Mesothelial cell of epicardium (in vitro differentiated cells): ENCODE results near the gene PTDSS2. TPM values are rescaled to one million over a fixed set of nuclear protein-coding genes. Genes with fewer than 3 reads are reported as not detected.

Experiments
- DNase-seq, 2 experiments: peaks; one replicate each; pipeline ENCODE4 v3.0.0; 2021; ENCODE audit warnings: low spot score in 2 of 2; ENCODE audit not compliant: unreplicated experiment in 2 of 2
- H3K27ac Mint-ChIP-seq: 2 replicates; pipeline ENCODE4 v1.8.0; 2021; ENCODE audit warnings: mixed read lengths
- H3K27me3 Mint-ChIP-seq: 2 replicates; pipeline ENCODE4 v1.8.0; 2021; ENCODE audit warnings: low read depth, mixed read lengths
- H3K36me3 Mint-ChIP-seq: 2 replicates; pipeline ENCODE4 v1.8.0; 2021; ENCODE audit warnings: mixed read lengths
- H3K4me1 Mint-ChIP-seq: 2 replicates; pipeline ENCODE4 v1.8.0; 2021; ENCODE audit warnings: mixed read lengths
- H3K4me3 Mint-ChIP-seq: 2 replicates; pipeline ENCODE4 v1.8.0; 2021; ENCODE audit warnings: mild to moderate bottlenecking, moderate library complexity, mixed read lengths
- H3K9me3 Mint-ChIP-seq: 2 replicates; pipeline ENCODE4 v1.8.0; 2021; ENCODE audit warnings: mixed read lengths
- CTCF ChIP-seq: fragments of 200-600 bp; sonication (generic); IDR thresholded peaks from one replicate; pipeline ENCODE4 v1.5.0; 2021; ENCODE audit warnings: antibody characterized with exemption; ENCODE audit not compliant: unreplicated experiment
- total RNA-seq: library from RNA; stranded (reverse); gene quantifications from 3 replicates; pipeline ENCODE4 v1.2.1, GENCODE V29; 2021

PTDSS2 gene
- total RNA-seq, 1 donor from 2014 or later, result 49.7 TPM

GRCh38 chr11:429931-430456, 20.1 kb upstream of the PTDSS2 start:
- Mint-ChIP-seq H3K4me1 (no peaks in the 10 kb centered on the region), H3K27ac (no peak overlapping the region), H3K36me3 (peaks cover 6% of the 10 kb centered on the region), H3K27me3 (peaks cover 4% of the 10 kb centered on the region), H3K9me3 (peaks cover 5% of the 10 kb centered on the region), H3K4me3 (no peak overlapping the region)
- TF ChIP-seq CTCF, result no peak
- DNase-seq, result no peak

GRCh38 chr11:431921-432320, 18.2 kb upstream of the PTDSS2 start:
- H3K36me3 Mint-ChIP-seq, result peaks cover 2% of the 10 kb centered on the region
- no peak overlapping the region for H3K4me3 Mint-ChIP-seq
- TF ChIP-seq CTCF, result no peak
- H3K4me1 Mint-ChIP-seq, result no peaks in the 10 kb centered on the region
- no peak overlapping the region for H3K27ac Mint-ChIP-seq
- no peaks in the 10 kb centered on the region for H3K9me3 Mint-ChIP-seq
- H3K27me3 Mint-ChIP-seq, result no peaks in the 10 kb centered on the region
- no peak for DNase-seq

GRCh38 chr11:432501-433100, 17.5 kb upstream of the PTDSS2 start:
- Mint-ChIP-seq H3K36me3 (peaks cover 2% of the 10 kb centered on the region), H3K4me3 (no peak overlapping the region), H3K27me3 (no peaks in the 10 kb centered on the region), H3K9me3 (peaks cover 5% of the 10 kb centered on the region), H3K27ac (no peak overlapping the region), H3K4me1 (no peaks in the 10 kb centered on the region)
- TF ChIP-seq CTCF, result no peak
- no peak for DNase-seq

- Mint-ChIP-seq H3K4me1 (no peaks in the 10 kb centered on the region), H3K4me3 (no peak overlapping the region), H3K9me3 (peaks cover 5% of the 10 kb centered on the region), H3K36me3 (no peaks in the 10 kb centered on the region), H3K27ac (no peak overlapping the region), H3K27me3 (no peaks in the 10 kb centered on the region)
- no peak for DNase-seq
- no peak for TF ChIP-seq CTCF
These were observed 17.0 kb upstream of the PTDSS2 start for GRCh38 chr11:433111-433510.

GRCh38 chr11:433641-434040, 16.4 kb upstream of the PTDSS2 start:
- peaks cover 5% of the 10 kb centered on the region for H3K9me3 Mint-ChIP-seq
- H3K4me3 Mint-ChIP-seq, result no peak overlapping the region
- H3K4me1 Mint-ChIP-seq, result no peaks in the 10 kb centered on the region
- H3K27ac Mint-ChIP-seq, result no peak overlapping the region
- DNase-seq, result no peak
- TF ChIP-seq CTCF, result no peak
- no peaks in the 10 kb centered on the region for H3K27me3 Mint-ChIP-seq
- H3K36me3 Mint-ChIP-seq, result no peaks in the 10 kb centered on the region
